Breast epithelium (tissue), 3 donors: Measurements from ENCODE around the gene FKBP2.

ENCODE experiments used
- POLR2A ChIP-seq: fragments of 450-650 bp; IDR thresholded peaks from one replicate; pipeline ENCODE4 v1.6.1; 2016; ENCODE audit warnings: antibody characterized with exemption, mild to moderate bottlenecking, moderate library complexity
- POLR2AphosphoS5 ChIP-seq, 3 donors: sonication (generic); formaldehyde crosslinking; IDR thresholded peaks; one replicate each; pipeline ENCODE4 v1.6.1; 2017; ENCODE audit warnings: antibody characterized with exemption in 3 of 3
- TF ChIP-seq, protein P1 (sequence below), 3 donors: fragments of 450-650 bp; IDR thresholded peaks; one replicate each; pipeline ENCODE4 v1.5.1; 2016 to 2017; ENCODE audit warnings: antibody characterized with exemption in 3 of 3, mild to moderate bottlenecking in 3 of 3, moderate library complexity in 3 of 3

DNA sequence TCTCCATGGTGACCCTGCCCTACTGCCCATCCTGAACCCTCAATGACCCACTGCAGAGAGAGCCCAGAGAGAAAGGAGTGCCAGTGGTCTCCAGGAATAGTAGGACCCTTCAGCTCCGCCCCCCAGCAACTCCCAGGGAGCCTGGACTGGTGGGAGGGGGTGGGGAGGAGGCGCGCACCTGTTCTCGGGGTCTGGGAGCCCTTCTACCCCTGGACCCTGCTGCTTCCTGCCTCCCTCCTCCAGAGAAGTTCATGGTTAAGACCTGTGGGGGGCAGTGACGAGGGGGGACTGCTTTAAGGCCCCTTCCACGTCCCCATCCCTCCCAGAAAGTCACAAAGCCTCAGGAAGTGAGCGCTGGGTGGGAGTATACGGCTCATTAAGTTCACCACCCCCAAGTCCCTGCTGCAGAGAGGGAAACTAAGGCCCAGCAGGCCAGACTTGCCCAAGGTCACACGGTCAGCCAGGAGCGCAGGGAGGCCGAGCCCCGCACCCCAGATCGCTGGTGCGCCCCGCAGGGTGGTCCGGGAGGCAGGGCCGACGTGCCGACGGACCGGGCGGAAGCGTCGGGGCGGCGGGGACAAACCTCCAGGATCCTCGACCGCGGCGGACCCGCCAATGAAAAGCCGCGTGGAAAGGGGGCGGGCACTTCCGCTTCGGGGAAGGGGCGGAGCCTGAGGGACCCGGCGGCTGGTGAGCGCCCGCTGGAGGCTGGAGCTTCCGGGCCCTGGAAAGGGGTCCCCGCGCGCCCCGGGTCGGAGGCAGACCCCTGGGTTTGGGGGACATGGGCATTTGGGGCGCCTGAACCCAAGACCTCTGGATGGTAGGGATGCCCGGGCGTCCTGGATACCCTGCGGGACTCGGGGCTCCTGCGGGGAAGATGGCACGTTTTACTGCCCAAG, 15.0 kb upstream of the FKBP2 start, which contains the start of the genes NUDT22 and TRPT1:
- TF ChIP-seq, protein P1, sequence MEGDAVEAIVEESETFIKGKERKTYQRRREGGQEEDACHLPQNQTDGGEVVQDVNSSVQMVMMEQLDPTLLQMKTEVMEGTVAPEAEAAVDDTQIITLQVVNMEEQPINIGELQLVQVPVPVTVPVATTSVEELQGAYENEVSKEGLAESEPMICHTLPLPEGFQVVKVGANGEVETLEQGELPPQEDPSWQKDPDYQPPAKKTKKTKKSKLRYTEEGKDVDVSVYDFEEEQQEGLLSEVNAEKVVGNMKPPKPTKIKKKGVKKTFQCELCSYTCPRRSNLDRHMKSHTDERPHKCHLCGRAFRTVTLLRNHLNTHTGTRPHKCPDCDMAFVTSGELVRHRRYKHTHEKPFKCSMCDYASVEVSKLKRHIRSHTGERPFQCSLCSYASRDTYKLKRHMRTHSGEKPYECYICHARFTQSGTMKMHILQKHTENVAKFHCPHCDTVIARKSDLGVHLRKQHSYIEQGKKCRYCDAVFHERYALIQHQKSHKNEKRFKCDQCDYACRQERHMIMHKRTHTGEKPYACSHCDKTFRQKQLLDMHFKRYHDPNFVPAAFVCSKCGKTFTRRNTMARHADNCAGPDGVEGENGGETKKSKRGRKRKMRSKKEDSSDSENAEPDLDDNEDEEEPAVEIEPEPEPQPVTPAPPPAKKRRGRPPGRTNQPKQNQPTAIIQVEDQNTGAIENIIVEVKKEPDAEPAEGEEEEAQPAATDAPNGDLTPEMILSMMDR (IDR thresholded peaks at IDR 0.05) = peak in 1 of 3 donors; percentile 9
- TF ChIP-seq POLR2A (peak; percentile 88), POLR2AphosphoS5 (IDR thresholded peaks at IDR 0.05) (peak; percentile 59 to 84 (median 67))
